ENCODE data around the gene RPTOR. TPM values are rescaled to one million over a fixed set of nuclear protein-coding genes. Genes with fewer than 3 reads are reported as not detected.

The RPTOR gene
- polyA plus RNA-seq, 1 donor from 2014 or later = 8.0 TPM

DNA sequence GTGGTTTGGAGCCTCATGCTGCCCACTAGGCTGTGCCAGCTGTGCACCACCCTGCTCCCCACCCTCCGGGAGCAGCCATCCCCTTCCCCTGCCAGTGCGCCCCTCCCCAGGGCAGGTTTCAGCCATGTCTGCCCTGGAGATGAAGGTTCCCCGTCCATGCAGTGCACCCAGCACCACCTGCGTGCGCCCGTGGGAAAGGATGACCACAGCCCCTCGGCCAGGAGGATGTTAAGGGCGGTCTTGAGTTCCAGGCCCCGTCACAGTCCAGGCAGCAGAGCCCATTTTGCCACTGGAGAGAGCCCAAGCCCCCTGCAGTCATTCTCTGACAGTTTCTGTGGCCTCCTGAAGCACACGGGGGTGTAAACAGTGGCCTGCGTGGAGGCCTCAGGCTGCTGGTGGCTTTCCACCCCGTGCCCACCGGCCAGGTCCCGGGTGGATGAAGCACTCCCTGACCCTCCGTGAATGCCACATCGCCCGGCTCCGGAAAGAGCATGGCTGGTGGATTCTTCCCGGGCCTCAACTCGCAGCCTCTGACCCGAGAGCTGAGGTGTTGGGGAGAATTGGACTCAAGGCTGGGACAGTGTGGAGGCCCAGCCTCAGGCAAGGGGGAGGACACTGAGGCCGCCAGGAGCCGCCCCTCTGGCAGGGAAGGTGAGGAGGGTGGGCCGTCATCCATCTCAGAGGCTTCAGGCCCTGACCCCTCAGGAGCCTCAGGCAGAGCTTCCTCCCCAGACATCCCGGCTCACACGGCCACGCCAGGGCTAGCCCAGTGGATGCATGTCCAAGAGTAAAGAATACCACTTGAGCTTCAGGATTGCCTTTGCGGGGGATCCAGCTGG lies 377.3 kb downstream of the RPTOR start:
- Histone ChIP-seq H3K9me2 (ENCODE audit: insufficient read depth, low read length) (no peaks in the 10 kb centered on the region), H3K36me3 (ENCODE audit: insufficient read depth, low read length) (no peaks in the 10 kb centered on the region), H3K9me3 (ENCODE audit: low read length) (no peaks in the 10 kb centered on the region), H3K9ac (ENCODE audit: low read length) (no peak overlapping the region), H4K20me1 (ENCODE audit: insufficient read depth) (no peaks in the 10 kb centered on the region), H3K4me2 (ENCODE audit: low read length) (no peak overlapping the region), H3K27me3 (ENCODE audit: insufficient read depth, low read depth, low read length) (no peaks in the 10 kb centered on the region), H3F3A (ENCODE audit: insufficient read depth, low read length, poor library complexity, severe bottlenecking) (no peaks in the 10 kb centered on the region), H3K79me2 (replicated peaks; ENCODE audit: insufficient read depth, low read length) (no peaks in the 10 kb centered on the region), H3K27ac (ENCODE audit: low read length) (no peak overlapping the region), H3K4me3 (ENCODE audit: low read length) (no peak overlapping the region), H2AFZ (ENCODE audit: low read depth, low read length) (no peak overlapping the region)
- no peak for TF ChIP-seq MXI1 (conservative IDR thresholded peaks at IDR 0.05; ENCODE audit: poor library complexity, severe bottlenecking)
- TF ChIP-seq, protein P1, sequence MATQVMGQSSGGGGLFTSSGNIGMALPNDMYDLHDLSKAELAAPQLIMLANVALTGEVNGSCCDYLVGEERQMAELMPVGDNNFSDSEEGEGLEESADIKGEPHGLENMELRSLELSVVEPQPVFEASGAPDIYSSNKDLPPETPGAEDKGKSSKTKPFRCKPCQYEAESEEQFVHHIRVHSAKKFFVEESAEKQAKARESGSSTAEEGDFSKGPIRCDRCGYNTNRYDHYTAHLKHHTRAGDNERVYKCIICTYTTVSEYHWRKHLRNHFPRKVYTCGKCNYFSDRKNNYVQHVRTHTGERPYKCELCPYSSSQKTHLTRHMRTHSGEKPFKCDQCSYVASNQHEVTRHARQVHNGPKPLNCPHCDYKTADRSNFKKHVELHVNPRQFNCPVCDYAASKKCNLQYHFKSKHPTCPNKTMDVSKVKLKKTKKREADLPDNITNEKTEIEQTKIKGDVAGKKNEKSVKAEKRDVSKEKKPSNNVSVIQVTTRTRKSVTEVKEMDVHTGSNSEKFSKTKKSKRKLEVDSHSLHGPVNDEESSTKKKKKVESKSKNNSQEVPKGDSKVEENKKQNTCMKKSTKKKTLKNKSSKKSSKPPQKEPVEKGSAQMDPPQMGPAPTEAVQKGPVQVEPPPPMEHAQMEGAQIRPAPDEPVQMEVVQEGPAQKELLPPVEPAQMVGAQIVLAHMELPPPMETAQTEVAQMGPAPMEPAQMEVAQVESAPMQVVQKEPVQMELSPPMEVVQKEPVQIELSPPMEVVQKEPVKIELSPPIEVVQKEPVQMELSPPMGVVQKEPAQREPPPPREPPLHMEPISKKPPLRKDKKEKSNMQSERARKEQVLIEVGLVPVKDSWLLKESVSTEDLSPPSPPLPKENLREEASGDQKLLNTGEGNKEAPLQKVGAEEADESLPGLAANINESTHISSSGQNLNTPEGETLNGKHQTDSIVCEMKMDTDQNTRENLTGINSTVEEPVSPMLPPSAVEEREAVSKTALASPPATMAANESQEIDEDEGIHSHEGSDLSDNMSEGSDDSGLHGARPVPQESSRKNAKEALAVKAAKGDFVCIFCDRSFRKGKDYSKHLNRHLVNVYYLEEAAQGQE (IDR thresholded peaks at IDR 0.05; ENCODE audit: borderline replicate concordance) = no peak
- TF ChIP-seq RAD21 (conservative IDR thresholded peaks at IDR 0.05) = no peak
- TF ChIP-seq EP300 (conservative IDR thresholded peaks at IDR 0.05; ENCODE audit: poor library complexity, severe bottlenecking) = no peak
- no peak for TF ChIP-seq POLR2AphosphoS5 (IDR thresholded peaks at IDR 0.05)
- no peak for TF ChIP-seq SMC3 (conservative IDR thresholded peaks at IDR 0.05; ENCODE audit: poor library complexity)
- TF ChIP-seq, protein P2, sequence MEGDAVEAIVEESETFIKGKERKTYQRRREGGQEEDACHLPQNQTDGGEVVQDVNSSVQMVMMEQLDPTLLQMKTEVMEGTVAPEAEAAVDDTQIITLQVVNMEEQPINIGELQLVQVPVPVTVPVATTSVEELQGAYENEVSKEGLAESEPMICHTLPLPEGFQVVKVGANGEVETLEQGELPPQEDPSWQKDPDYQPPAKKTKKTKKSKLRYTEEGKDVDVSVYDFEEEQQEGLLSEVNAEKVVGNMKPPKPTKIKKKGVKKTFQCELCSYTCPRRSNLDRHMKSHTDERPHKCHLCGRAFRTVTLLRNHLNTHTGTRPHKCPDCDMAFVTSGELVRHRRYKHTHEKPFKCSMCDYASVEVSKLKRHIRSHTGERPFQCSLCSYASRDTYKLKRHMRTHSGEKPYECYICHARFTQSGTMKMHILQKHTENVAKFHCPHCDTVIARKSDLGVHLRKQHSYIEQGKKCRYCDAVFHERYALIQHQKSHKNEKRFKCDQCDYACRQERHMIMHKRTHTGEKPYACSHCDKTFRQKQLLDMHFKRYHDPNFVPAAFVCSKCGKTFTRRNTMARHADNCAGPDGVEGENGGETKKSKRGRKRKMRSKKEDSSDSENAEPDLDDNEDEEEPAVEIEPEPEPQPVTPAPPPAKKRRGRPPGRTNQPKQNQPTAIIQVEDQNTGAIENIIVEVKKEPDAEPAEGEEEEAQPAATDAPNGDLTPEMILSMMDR (IDR thresholded peaks at IDR 0.05; ENCODE audit: poor library complexity, severe bottlenecking) = no peak
- TF ChIP-seq EZH2 (IDR thresholded peaks at IDR 0.05; ENCODE audit: borderline replicate concordance, insufficient read depth, low read length, poor library complexity, severe bottlenecking) = no peak
- no peak for TF ChIP-seq TAF1 (IDR thresholded peaks at IDR 0.05; ENCODE audit: low read depth)

DNA sequence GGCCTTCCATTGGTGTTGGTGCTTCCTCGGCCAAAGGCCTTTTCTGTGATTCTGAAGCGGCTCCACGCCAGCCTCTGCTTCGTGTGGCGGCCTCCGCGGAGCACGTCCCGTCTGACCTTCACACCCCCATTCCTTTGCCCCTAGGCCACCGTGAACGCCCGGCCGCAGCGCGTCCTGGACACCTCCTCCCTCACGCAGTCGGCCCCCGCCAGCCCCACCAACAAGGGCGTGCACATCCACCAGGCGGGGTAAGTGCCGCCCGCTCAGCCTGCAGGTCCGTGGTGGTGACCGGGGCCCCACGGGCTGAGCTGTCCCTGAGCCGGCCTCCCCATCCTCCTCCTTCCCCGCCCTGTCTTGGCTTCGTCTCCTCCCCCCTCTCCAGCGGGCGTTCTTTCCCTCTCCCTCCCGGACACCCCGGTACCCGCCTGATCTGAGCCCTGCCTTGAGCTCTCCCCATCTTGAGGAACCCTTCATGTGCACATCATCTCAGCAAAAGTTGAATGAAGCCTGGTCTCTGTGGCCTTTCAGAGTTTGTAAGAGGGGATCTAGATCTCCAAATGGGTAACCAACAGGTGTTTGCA lies 378.0 kb downstream of the RPTOR start:
- no peaks in the 10 kb centered on the region for H3K36me3 ChIP-seq (ENCODE audit: insufficient read depth, low read length)
- TF ChIP-seq POLR2AphosphoS5 (IDR thresholded peaks at IDR 0.05) (no peak), EP300 (conservative IDR thresholded peaks at IDR 0.05; ENCODE audit: poor library complexity, severe bottlenecking) (no peak), TAF1 (IDR thresholded peaks at IDR 0.05; ENCODE audit: low read depth) (no peak), EZH2 (IDR thresholded peaks at IDR 0.05; ENCODE audit: borderline replicate concordance, insufficient read depth, low read length, poor library complexity, severe bottlenecking) (no peak), MXI1 (conservative IDR thresholded peaks at IDR 0.05; ENCODE audit: poor library complexity, severe bottlenecking) (no peak), SMC3 (conservative IDR thresholded peaks at IDR 0.05; ENCODE audit: poor library complexity) (no peak), RAD21 (conservative IDR thresholded peaks at IDR 0.05) (no peak)
- TF ChIP-seq, protein P1 (IDR thresholded peaks at IDR 0.05; ENCODE audit: borderline replicate concordance) = no peak
- TF ChIP-seq, protein P2 (IDR thresholded peaks at IDR 0.05; ENCODE audit: poor library complexity, severe bottlenecking) = no peak
- H3K9me3 ChIP-seq (ENCODE audit: low read length) = no peaks in the 10 kb centered on the region
- no peaks in the 10 kb centered on the region for H3K9me2 ChIP-seq (ENCODE audit: insufficient read depth, low read length)
- H3K4me2 ChIP-seq (ENCODE audit: low read length) = no peak overlapping the region
- no peaks in the 10 kb centered on the region for H3F3A ChIP-seq (ENCODE audit: insufficient read depth, low read length, poor library complexity, severe bottlenecking)
- no peak overlapping the region for H3K27ac ChIP-seq (ENCODE audit: low read length)
- no peaks in the 10 kb centered on the region for H3K79me2 ChIP-seq (replicated peaks; ENCODE audit: insufficient read depth, low read length)
- H3K4me3 ChIP-seq (ENCODE audit: low read length) = no peak overlapping the region
- H3K9ac ChIP-seq (ENCODE audit: low read length) = no peak overlapping the region
- no peaks in the 10 kb centered on the region for H4K20me1 ChIP-seq (ENCODE audit: insufficient read depth)
- H2AFZ ChIP-seq (ENCODE audit: low read depth, low read length) = no peak overlapping the region
- H3K27me3 ChIP-seq (ENCODE audit: insufficient read depth, low read depth, low read length) = no peaks in the 10 kb centered on the region
